B cell (primary cell): ENCODE measurements around the gene PARD3.

Source experiments
- EZH2 ChIP-seq: IDR thresholded peaks from 2 replicates; pipeline ENCODE4 v1.6.1; 2012; ENCODE audit warnings: borderline replicate concordance, low read depth, mild to moderate bottlenecking, moderate library complexity, low read length; ENCODE audit not compliant: insufficient read depth, poor library complexity, severe bottlenecking
- TF ChIP-seq, protein P1 (sequence below): fragments of 200-600 bp; IDR thresholded peaks from one replicate; pipeline ENCODE4 v1.8.0; 2022; ENCODE audit warnings: antibody characterized with exemption, mild to moderate bottlenecking

DNA sequence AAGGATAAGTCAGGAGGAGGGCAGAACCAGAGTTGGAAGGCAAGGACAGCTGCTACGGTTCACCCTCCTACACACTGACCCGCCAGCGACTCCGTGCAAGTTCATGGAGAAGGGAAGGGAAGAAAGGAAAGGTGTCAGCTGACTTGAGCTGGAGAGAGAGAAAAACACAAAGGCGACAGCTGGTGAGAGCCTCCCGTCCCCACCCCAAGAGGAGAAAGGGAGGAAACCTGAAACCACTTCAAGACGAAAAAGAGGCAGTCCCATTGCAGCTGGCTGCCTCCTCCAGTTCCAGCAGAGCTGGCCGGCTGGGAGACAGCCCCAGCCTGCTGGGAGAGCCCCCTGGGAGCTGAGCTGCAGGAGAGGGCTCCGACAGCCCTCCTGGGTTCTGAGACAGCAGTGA lies 75.2 kb downstream of the PARD3 start:
- TF ChIP-seq, protein P1, sequence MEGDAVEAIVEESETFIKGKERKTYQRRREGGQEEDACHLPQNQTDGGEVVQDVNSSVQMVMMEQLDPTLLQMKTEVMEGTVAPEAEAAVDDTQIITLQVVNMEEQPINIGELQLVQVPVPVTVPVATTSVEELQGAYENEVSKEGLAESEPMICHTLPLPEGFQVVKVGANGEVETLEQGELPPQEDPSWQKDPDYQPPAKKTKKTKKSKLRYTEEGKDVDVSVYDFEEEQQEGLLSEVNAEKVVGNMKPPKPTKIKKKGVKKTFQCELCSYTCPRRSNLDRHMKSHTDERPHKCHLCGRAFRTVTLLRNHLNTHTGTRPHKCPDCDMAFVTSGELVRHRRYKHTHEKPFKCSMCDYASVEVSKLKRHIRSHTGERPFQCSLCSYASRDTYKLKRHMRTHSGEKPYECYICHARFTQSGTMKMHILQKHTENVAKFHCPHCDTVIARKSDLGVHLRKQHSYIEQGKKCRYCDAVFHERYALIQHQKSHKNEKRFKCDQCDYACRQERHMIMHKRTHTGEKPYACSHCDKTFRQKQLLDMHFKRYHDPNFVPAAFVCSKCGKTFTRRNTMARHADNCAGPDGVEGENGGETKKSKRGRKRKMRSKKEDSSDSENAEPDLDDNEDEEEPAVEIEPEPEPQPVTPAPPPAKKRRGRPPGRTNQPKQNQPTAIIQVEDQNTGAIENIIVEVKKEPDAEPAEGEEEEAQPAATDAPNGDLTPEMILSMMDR = no peak
- no peak for TF ChIP-seq EZH2
